Right lobe of liver (tissue), 6 donors: ENCODE data around the gene PGAM2. TPM values are rescaled to one million over a fixed set of nuclear protein-coding genes. Genes with fewer than 3 reads are reported as not detected.
A peak's percentile ranks its signal among the peaks of the same experiment; 100 is the strongest.

ENCODE experiments used
- ATAC-seq, 4 donors: fragments of 200-7000 bp; cut with Tn5 transposase; one replicate each; pipeline ENCODE4 v1.9.1; 2020; ENCODE audit warnings: mild to moderate bottlenecking in 4 of 4, moderate library complexity in 4 of 4
- DNase-seq, 3 donors: peaks; one replicate each; pipeline ENCODE4 v3.0.0-alpha.2; 2020
- H3K27ac ChIP-seq, 3 donors: fragments of 200-600 bp; one replicate each; pipeline ENCODE4 v1.8.0; 2022
- H3K27me3 ChIP-seq, 2 donors: fragments of 200-600 bp; one replicate each; pipeline ENCODE4 v1.8.0; 2022
- H3K36me3 ChIP-seq, 4 donors: fragments of 200-600 bp; sonication (generic) in 1 of 4; one replicate each; pipeline versions ENCODE4 v1.5.1 to v1.8.0; 2017 to 2022; ENCODE audit warnings: control low read depth in 1 of 4
- H3K4me1 ChIP-seq, 4 donors: fragments of 200-600 bp; sonication (generic) in 1 of 4; one replicate each; pipeline versions ENCODE4 v1.5.1 to v1.8.0; 2017 to 2022; ENCODE audit warnings: control low read depth in 1 of 4
- H3K4me3 ChIP-seq, 3 donors: fragments of 200-600 bp; one replicate each; pipeline ENCODE4 v1.8.0; 2022
- H3K9me3 ChIP-seq, 4 donors: fragments of 200-600 bp; sonication (generic) in 1 of 4; one replicate each; pipeline versions ENCODE4 v1.5.1 to v1.8.0; 2017 to 2022; ENCODE audit warnings: control low read depth in 1 of 4
- CTCF ChIP-seq, 4 donors: fragments of 200-600 bp in 3 of 4; fragments of 450-650 bp in 1 of 4; IDR thresholded peaks; one replicate each; pipeline versions ENCODE4 v1.5.1 to v1.8.0; 2016 to 2022; ENCODE audit warnings: antibody characterized with exemption in 4 of 4, mild to moderate bottlenecking in 2 of 4
- POLR2A ChIP-seq: fragments of 450-650 bp; IDR thresholded peaks from one replicate; pipeline ENCODE4 v1.6.1; 2017; ENCODE audit warnings: antibody characterized with exemption, mild to moderate bottlenecking
- WGBS: methylation state at CpG from one replicate; pipeline ENCODE4 v1.1.6; 2018; ENCODE audit warnings: low coverage, low lambda C conversion rate; ENCODE audit not compliant: insufficient coverage; ENCODE audit errors: missing lambda C conversion rate; 5-methylcytosine and 5-hydroxymethylcytosine counted together
- intact Hi-C, 2 donors: fragments of 100-400 bp; cut with DNase I; formaldehyde crosslinking; loops; one replicate each; pipeline versions ENCODE4 v1.11.2 to v1.14.1; 2022
- total RNA-seq, 6 experiments: library from RNA; depleted of rRNA in 2 of 6; stranded (reverse); fragments of >200 nt in 2 of 6; fragmentation: NEBNext Ultra II Directional in 3 of 6; extraction: Animal tissue kit (Norgen Biotek cat#: 25700) in 3 of 6; gene quantifications; one replicate each; pipeline versions ENCODE4 v1.1.0 to v1.2.4, GENCODE V29; 2016 to 2023
- donor health status: DM: no; HTN: yes; CAD: no.
- donor health status: DM: no; HTN: no; CAD: no.
- donor health status: DM: no; HTN: no; CAD: no.
- donor health status: DM: no; HTN: yes; CAD: no.
- donor health status: DM: no; HTN: yes; CAD: no.

Gene PGAM2
- total RNA-seq, 6 experiments from 2014 or later: 0.31 to 0.56 (median 0.46) TPM; not detected in 3

- Histone ChIP-seq H3K4me3 (no peak overlapping the region), H3K4me1 (peaks cover 0 to 29% (median 7%) of the 10 kb centered on the region in 4 donors), H3K36me3 (no peaks in the 10 kb centered on the region), H3K9me3 (no peaks in the 10 kb centered on the region), H3K27me3 (no peaks in the 10 kb centered on the region), H3K27ac (no peak overlapping the region)
- no peak for DNase-seq
- intact Hi-C loops: no loop called here
- TF ChIP-seq CTCF (IDR thresholded peaks at IDR 0.05) (no peak), POLR2A (no peak)
- 95% methylated on average over 4 of the region's 6 CpGs for WGBS
- ATAC-seq: no peak
Measured at GRCh38 chr7:44093102-44093641, 27.8 kb upstream of the PGAM2 start.

GRCh38 chr7:44087911-44088838, 22.8 kb upstream of the PGAM2 start:
- peak overlapping the region; percentile 24 to 68 (median 65) for H3K27ac ChIP-seq
- H3K4me1 ChIP-seq: peaks cover 0 to 33% (median 7%) of the 10 kb centered on the region in 4 donors
- H3K27me3 ChIP-seq: no peaks in the 10 kb centered on the region
- intact Hi-C loops: no loop called here
- ATAC-seq: peak; percentile 74 to 79 (median 76)
- TF ChIP-seq CTCF (IDR thresholded peaks at IDR 0.05): no peak
- no peak for TF ChIP-seq POLR2A
- peak; percentile 78 to 89 (median 83) for DNase-seq
- H3K4me3 ChIP-seq: no peak overlapping the region
- no peaks in the 10 kb centered on the region for H3K9me3 ChIP-seq
- WGBS: 11% methylated on average over 14 of the region's 20 CpGs
- H3K36me3 ChIP-seq: no peaks in the 10 kb centered on the region

- H3K4me1 ChIP-seq: peaks cover 0 to 33% (median 7%) of the 10 kb centered on the region in 4 donors
- no peak overlapping the region for H3K27ac ChIP-seq
- DNase-seq (no peak), ATAC-seq (no peak)
- WGBS: 100% methylated on average over 1 of the region's 3 CpGs
- no peak overlapping the region for H3K4me3 ChIP-seq
- H3K27me3 ChIP-seq: no peaks in the 10 kb centered on the region
- no peaks in the 10 kb centered on the region for H3K36me3 ChIP-seq
- no peaks in the 10 kb centered on the region for H3K9me3 ChIP-seq
- no peak for TF ChIP-seq CTCF (IDR thresholded peaks at IDR 0.05)
- TF ChIP-seq POLR2A: no peak
- intact Hi-C loops: no loop called here
Measured at GRCh38 chr7:44086627-44087026, 21.3 kb upstream of the PGAM2 start.

GRCh38 chr7:44085546-44085945, 20.2 kb upstream of the PGAM2 start:
- Histone ChIP-seq H3K36me3 (no peaks in the 10 kb centered on the region), H3K9me3 (no peaks in the 10 kb centered on the region), H3K4me1 (peaks cover 0 to 32% (median 5%) of the 10 kb centered on the region in 4 donors), H3K27ac (no peak overlapping the region), H3K4me3 (no peak overlapping the region), H3K27me3 (no peaks in the 10 kb centered on the region)
- DNase-seq (no peak), ATAC-seq (no peak)
- intact Hi-C loops: no loop called here
- WGBS: 100% methylated on average over 2 of the region's 3 CpGs
- no peak for TF ChIP-seq CTCF (IDR thresholded peaks at IDR 0.05)
- no peak for TF ChIP-seq POLR2A
